HL-60 (cell line): ENCODE data around the gene PALM.

Source experiments
- DNase-seq, 2 experiments: peaks; one replicate each; pipeline ENCODE4 v3.0.0-alpha.2; 2010 to 2020; ENCODE audit warnings: low read depth in 1 of 2, low spot score in 1 of 2
- H3K27ac ChIP-seq: fragments of 250-450 bp; sonication (Bioruptor Pico); replicated peaks from 2 replicates; pipeline ENCODE4 v1.5.1; 2020; ENCODE audit warnings: mild to moderate bottlenecking, moderate library complexity
- H3K27me3 ChIP-seq: fragments of 250-450 bp; sonication (Bioruptor Pico); 2 replicates; pipeline ENCODE4 v1.5.1; 2021; ENCODE audit warnings: mild to moderate bottlenecking, moderate library complexity; ENCODE audit not compliant: insufficient read depth, poor library complexity, severe bottlenecking
- H3K4me3 ChIP-seq: replicated peaks from 2 replicates; pipeline ENCODE4 v1.5.1; 2011; ENCODE audit warnings: mild to moderate bottlenecking, control low read depth, low read length; ENCODE audit not compliant: insufficient read depth
- CTCF ChIP-seq: IDR thresholded peaks from one replicate; pipeline ENCODE4 v1.5.1; 2011; ENCODE audit warnings: low read length, control low read depth, inconsistent platforms; ENCODE audit not compliant: insufficient read depth
- GABPA ChIP-seq: IDR thresholded peaks from 2 replicates; pipeline ENCODE4 v1.6.1; 2012; ENCODE audit warnings: low read depth
- POLR2AphosphoS5 ChIP-seq: IDR thresholded peaks from 2 replicates; pipeline ENCODE4 v1.6.1; 2012; ENCODE audit warnings: low read depth
- REST ChIP-seq: IDR thresholded peaks from 2 replicates; pipeline ENCODE4 v1.6.1; 2012; ENCODE audit warnings: low read depth; ENCODE audit not compliant: insufficient replicate concordance
- SPI1 ChIP-seq: IDR thresholded peaks from 2 replicates; pipeline ENCODE4 v1.6.1; 2012; ENCODE audit warnings: low read depth, mild to moderate bottlenecking, borderline replicate concordance

PALM gene

GRCh38 chr19:748274-748598 lies 39.5 kb downstream of the PALM start:
- Histone ChIP-seq H3K27me3 (no peaks in the 10 kb centered on the region), H3K4me3 (no peak overlapping the region), H3K27ac (no peak overlapping the region)
- TF ChIP-seq GABPA = no peak
- TF ChIP-seq REST = no peak
- no peak for TF ChIP-seq SPI1
- TF ChIP-seq CTCF = no peak
- TF ChIP-seq POLR2AphosphoS5 = no peak
- no peak for DNase-seq

- TF ChIP-seq CTCF (no peak), GABPA (no peak), REST (no peak), POLR2AphosphoS5 (no peak), SPI1 (no peak)
- no peak for DNase-seq
- no peaks in the 10 kb centered on the region for H3K27me3 ChIP-seq
- H3K27ac ChIP-seq = no peak overlapping the region
- H3K4me3 ChIP-seq = no peak overlapping the region
Measured at GRCh38 chr19:749811-750210, 41.1 kb downstream of the PALM start.

GRCh38 chr19:750640-751423 lies 42.1 kb downstream of the PALM start, which contains the start of gene MISP:
MISP (plus strand) TSS chr19:751112; CDS start chr19:756947, 5,835 bp downstream.
- Histone ChIP-seq H3K27me3 (no peaks in the 10 kb centered on the region), H3K27ac (no peak within 1 kb of the TSS), H3K4me3 (no peak within 1 kb of the TSS)
- TF ChIP-seq GABPA (no peak), CTCF (no peak), SPI1 (no peak), POLR2AphosphoS5 (no peak), REST (no peak)
- DNase-seq = no peak
